ENCODE results near the gene RYR1.
A peak's percentile ranks its signal among the peaks of the same experiment; 100 is the strongest.

RYR1 gene

GRCh38 chr19:38524369-38524768 is 90.9 kb downstream of the RYR1 start:
- no peak overlapping the region for H3K4me3 ChIP-seq (ENCODE audit: low read length)
- DNase-seq (ENCODE audit: low read depth, low spot score): no peak

GRCh38 chr19:38524994-38525634 is 91.6 kb downstream of the RYR1 start:
- H3K4me3 ChIP-seq (ENCODE audit: low read length): no peak overlapping the region
- DNase-seq (ENCODE audit: low read depth, low spot score): no peak

- no peak overlapping the region for H3K4me3 ChIP-seq (ENCODE audit: low read length)
- DNase-seq (ENCODE audit: low read depth, low spot score): no peak
Observed at GRCh38 chr19:38526430-38526829, 92.9 kb downstream of the RYR1 start.

- no peak overlapping the region for H3K4me3 ChIP-seq (ENCODE audit: low read length)
- peak; percentile 11 for DNase-seq (ENCODE audit: low read depth, low spot score)
Observed at GRCh38 chr19:38527466-38528136, 94.1 kb downstream of the RYR1 start.

- DNase-seq (ENCODE audit: low read depth, low spot score): no peak
- H3K4me3 ChIP-seq (ENCODE audit: low read length): no peak overlapping the region
Observed at GRCh38 chr19:38528213-38528755, 94.8 kb downstream of the RYR1 start.

GRCh38 chr19:38528931-38529330 is 95.4 kb downstream of the RYR1 start:
- DNase-seq (ENCODE audit: low read depth, low spot score): no peak
- H3K4me3 ChIP-seq (ENCODE audit: low read length): no peak overlapping the region

- DNase-seq (ENCODE audit: low read depth, low spot score): no peak
- H3K4me3 ChIP-seq (ENCODE audit: low read length): no peak overlapping the region
Observed at GRCh38 chr19:38531515-38531914, 98.0 kb downstream of the RYR1 start.

GRCh38 chr19:38532939-38533338 is 99.4 kb downstream of the RYR1 start:
- no peak overlapping the region for H3K4me3 ChIP-seq (ENCODE audit: low read length)
- DNase-seq (ENCODE audit: low read depth, low spot score): no peak

GRCh38 chr19:38534574-38534973 is 101.1 kb downstream of the RYR1 start:
- no peak overlapping the region for H3K4me3 ChIP-seq (ENCODE audit: low read length)
- DNase-seq (ENCODE audit: low read depth, low spot score): no peak

- H3K4me3 ChIP-seq (ENCODE audit: low read length): no peak overlapping the region
- DNase-seq (ENCODE audit: low read depth, low spot score): no peak
Observed at GRCh38 chr19:38535212-38535611, 101.7 kb downstream of the RYR1 start.

- no peak overlapping the region for H3K4me3 ChIP-seq (ENCODE audit: low read length)
- DNase-seq (ENCODE audit: low read depth, low spot score): no peak
Observed at GRCh38 chr19:38537071-38537936, 103.8 kb downstream of the RYR1 start.

GRCh38 chr19:38538386-38538785 is 104.9 kb downstream of the RYR1 start:
- no peak for DNase-seq (ENCODE audit: low read depth, low spot score)
- H3K4me3 ChIP-seq (ENCODE audit: low read length): no peak overlapping the region

- DNase-seq (ENCODE audit: low read depth, low spot score): peak; percentile 50
- no peak overlapping the region for H3K4me3 ChIP-seq (ENCODE audit: low read length)
Observed at GRCh38 chr19:38538793-38539528, 105.5 kb downstream of the RYR1 start.

GRCh38 chr19:38539751-38540150 is 106.3 kb downstream of the RYR1 start:
- no peak overlapping the region for H3K4me3 ChIP-seq (ENCODE audit: low read length)
- DNase-seq (ENCODE audit: low read depth, low spot score): no peak

GRCh38 chr19:38542040-38542439 is 108.5 kb downstream of the RYR1 start:
- DNase-seq (ENCODE audit: low read depth, low spot score): no peak
- no peak overlapping the region for H3K4me3 ChIP-seq (ENCODE audit: low read length)

- H3K4me3 ChIP-seq (ENCODE audit: low read length): no peak overlapping the region
- no peak for DNase-seq (ENCODE audit: low read depth, low spot score)
Observed at GRCh38 chr19:38543286-38543806, 109.9 kb downstream of the RYR1 start.

- DNase-seq (ENCODE audit: low read depth, low spot score): no peak
- no peak overlapping the region for H3K4me3 ChIP-seq (ENCODE audit: low read length)
Observed at GRCh38 chr19:38543807-38544568, 110.5 kb downstream of the RYR1 start.

GRCh38 chr19:38544569-38545315 is 111.3 kb downstream of the RYR1 start:
- peak; percentile 75 for DNase-seq (ENCODE audit: low read depth, low spot score)
- no peak overlapping the region for H3K4me3 ChIP-seq (ENCODE audit: low read length)

All from Jurkat, Clone E6-1 (cell line).